CD4-positive, alpha-beta T cell treated with Interleukin-15 for 1 hour (primary cell): Measurements from ENCODE around the gene SOX5.
"Not testable (repeated sequence)": the region's sequence is repeated elsewhere in the genome, so short reads cannot be mapped to it uniquely, and the experiment has no call there.

Experiments
- DNase-seq: peaks from one replicate; pipeline ENCODE4 v3.0.0-alpha.2; 2020

The SOX5 gene

DNA sequence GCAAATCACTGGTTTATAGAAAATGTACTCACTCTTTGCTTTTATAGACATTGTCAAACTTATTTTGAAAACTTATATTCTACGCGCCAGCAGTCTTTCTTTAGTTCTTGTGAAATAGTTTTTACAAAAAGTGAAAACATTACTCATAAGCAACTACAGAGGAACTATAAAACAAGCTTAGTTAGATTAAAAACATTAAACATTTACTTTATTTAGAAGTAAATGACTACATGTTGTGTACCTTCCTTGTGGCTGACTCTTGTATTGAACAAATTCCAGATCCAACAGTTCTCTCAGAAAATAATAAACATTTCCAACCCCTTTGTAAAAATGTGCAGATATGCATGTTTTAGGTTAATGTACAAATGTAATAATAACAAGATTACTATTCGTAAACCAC lies 198.5 kb downstream of the SOX5 start:
- no peak for DNase-seq

DNA sequence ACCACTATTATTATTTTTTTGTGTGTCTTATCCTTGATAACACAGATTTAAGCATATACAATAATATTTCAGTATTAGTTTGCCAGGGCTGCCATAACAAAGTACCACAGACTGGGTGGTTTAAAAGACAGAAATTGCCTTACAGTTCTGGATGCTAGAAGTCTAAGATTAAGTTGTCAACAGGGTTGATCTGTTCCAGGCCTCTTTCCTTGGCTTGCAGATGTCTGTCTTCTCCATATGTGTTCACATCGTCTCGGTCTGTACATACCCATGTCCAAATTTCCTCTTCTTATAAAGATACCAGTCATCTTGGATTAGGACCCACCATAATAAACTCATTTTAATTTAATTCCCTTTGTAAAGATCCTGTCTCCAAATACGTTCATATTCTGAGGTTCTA lies 204.8 kb downstream of the SOX5 start:
- DNase-seq: no peak

DNA sequence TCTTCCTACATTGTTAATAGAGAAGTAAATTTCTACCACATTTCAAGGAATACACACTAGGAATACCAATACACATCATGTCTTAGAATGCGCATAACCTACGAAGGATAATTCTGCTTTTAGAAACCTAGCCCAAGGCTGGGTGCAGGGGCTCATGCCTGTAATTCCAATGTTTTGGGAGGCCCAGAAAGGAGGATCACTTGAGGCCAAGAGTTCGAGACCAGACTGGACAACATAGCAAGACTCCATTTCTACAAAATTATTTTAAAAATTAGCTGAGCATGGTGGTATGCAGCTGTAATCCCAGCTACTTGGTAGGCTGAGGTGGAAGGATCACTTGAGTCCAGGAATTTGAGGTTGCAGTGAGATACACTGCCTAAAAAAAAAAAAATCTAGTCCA lies 206.9 kb downstream of the SOX5 start:
- no peak for DNase-seq

DNA sequence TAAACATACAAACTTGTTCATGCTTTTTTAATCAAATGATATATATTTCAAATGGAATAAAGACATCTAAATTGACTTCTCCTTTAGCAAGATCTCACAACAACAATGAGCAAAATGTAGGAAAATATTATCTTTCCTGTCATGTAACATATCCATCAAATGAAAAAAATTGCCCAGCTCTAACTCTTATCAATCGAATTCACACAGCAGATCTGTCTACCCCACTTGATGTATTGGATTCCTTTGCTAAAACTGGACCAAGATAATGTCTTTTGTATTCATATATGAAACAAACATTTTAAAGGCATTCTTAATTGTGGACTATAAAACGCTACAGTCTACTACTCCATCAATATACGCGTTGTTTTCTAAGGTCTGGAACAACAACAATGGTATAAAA lies 218.0 kb downstream of the SOX5 start:
- DNase-seq: no peak

DNA sequence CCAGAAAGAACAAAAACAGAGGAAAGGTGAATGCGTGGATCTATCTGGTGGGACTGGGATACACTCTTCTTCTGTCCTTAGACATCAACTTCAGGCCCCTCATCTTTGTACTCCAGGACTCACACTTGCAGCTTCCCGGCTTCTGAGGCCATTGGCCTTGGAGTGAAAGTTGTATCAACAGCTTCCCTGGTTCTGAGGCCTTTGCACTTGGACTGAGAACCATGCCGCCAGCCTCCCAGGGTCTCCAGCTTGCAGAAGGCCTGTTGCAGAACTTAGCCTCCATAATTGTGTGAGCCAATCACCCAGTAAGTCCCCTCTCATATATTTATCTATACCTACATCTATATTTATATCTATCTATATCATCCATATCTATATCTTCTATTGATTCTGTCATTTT lies 218.4 kb downstream of the SOX5 start:
- no peak for DNase-seq

DNA sequence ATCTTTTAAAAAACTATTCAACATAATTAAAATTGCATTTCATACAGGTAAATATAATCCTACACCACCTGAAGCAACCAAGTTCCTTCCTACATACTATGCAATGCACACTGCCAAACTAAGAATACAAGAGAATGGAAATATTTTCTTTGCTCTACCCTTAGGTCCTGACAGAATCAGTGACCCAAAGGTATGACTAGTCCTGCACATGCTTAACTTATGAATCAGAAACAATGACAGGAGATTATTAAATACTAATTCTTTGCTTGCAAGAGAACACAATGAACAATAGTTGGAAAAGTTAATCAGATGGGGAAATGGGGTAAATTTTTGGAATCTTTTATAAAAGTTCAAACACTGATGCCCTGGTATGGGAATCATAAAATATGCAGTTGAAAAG lies 220.1 kb downstream of the SOX5 start:
- DNase-seq: no peak

DNA sequence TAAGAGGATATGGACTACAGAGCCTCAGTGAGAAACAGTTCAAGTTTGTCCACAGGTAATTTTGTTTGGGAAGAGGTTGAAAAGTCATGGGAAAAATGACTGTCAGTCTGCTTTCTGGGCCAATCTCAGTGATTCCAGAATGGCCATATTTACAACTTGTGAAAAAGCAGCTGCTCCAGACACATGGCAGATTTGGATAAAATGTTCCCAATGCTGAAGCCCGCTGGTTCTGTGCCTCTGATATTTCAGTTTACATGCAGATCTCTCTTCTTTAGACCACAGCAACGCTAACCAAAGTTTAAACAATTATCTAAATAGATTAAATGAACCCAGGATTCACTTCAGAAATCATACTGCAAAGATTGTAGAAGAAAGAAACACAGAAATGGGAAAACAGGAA lies 222.8 kb downstream of the SOX5 start:
- DNase-seq: no peak

DNA sequence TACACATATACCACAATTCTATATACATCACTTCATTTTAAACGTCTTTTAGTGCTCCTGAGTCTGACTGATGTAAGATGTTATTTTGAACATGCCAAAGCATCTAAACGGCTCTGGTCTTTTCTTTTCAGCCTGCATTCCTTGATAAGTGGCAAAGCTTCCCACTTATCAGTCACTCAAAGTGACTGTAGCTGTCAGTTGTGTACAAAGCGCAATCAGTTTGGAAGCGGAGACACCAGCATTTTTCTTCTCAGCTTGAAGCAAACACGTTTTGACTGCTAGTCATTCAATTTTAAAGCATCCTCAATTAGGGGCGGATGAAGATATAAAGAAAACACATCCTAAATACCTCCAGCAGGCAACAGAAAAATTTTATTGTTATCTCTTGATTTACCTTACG lies 226.8 kb downstream of the SOX5 start:
- DNase-seq: no peak

DNA sequence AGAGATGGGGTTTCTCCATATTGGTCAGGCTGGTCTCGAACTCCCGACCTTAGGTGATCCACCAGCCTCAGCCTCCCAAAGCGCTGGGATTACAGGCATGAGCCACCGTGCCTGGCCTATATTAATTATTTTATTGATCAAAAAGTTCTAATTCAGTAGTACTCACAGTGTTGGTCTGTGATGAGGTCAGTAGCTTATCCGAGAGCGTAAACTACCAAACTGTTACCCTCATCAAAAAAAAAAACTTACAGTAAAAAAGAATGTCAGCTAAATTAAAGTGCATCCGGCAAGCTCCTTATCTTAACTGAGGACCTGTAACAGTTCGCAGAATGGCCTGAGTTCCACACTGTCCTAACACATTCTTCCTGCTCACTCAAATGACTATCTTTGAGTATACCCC lies 228.2 kb downstream of the SOX5 start:
- DNase-seq: no peak

DNA sequence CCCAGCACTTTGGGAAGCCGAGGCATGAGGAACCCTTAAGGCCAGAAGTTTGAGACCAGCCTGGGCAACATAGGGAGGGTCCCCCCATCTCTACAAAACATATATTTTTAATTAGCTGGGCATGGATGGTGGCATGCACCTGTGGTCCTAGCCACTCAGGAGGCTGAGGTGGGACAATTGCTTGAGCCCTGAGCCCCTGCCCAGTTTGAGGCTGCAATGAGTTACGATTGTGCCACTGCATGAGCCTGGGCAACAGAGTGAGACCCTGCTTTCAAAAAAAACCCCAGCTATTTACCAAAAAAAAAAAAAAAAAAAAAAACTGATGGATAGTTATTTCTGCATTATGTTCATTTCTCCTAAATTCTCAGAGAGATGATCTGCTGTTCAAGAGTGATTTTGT lies 230.0 kb downstream of the SOX5 start:
- no peak for DNase-seq

DNA sequence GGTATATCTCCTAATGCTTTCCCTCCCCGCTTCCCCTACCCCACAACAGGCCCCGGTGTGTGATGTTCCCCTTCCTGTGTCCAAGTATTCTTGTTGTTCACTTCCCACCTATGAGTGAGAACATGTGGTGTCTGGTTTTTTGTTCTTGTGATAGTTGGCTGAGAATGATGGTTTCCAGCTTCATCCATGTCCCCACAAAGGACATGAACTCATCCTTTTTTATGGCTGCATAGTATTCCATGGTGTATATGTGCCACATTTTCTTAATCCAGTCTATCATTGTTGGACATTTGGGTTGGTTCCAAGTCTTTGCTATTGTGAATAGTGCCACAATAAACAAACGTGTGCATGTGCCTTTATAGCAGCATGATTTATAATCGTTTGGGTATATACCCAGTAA lies 239.1 kb downstream of the SOX5 start:
- not testable (repeated sequence) for DNase-seq

DNA sequence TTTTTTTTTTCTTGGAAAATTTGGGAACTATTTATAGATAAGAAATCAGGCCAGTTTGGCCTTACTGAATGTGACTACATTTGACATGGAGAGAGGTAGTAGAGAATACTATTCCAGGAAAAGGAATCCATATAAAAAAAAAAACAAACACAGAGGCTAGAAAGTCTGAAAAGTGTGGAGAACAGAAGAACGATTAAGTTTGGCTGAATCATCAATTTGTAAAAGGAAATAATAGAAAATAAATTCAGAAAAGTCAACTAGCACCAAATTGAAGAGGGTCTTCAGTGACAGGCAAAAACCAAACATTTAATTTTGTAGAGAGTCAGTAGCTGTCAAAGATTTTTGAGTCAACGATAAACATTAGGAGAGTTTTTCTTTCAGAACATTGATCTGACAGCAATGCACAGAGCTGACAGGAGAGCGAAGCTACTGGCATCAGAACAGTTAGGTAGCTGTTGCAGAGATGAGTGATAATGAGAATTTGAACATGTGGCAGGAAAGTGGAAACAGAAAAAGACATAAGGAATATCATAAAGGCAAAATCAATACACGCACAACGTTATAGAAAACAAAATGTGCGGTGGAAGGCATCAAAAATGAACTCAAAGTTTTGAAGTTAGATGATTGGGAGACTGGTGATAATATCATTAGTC lies 241.2 kb downstream of the SOX5 start:
- DNase-seq: no peak

DNA sequence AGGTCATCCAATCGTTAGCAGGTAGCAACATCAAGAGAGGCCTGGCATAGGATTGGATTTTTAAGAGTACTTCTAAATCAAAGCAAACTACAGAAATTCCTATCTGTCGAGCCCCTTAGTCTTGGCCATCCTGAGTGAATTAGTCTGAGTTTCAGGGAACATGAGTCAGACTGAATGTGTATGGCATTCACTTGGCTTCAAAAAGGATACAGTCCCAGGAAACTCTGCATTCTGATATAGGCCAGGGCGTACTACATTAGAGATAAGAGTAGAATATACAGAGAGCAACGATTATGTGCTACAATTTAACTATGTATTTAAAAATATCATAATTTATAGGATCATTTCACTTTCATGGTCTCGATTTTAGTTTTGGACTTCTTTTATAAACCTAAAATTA lies 242.2 kb downstream of the SOX5 start:
- no peak for DNase-seq

DNA sequence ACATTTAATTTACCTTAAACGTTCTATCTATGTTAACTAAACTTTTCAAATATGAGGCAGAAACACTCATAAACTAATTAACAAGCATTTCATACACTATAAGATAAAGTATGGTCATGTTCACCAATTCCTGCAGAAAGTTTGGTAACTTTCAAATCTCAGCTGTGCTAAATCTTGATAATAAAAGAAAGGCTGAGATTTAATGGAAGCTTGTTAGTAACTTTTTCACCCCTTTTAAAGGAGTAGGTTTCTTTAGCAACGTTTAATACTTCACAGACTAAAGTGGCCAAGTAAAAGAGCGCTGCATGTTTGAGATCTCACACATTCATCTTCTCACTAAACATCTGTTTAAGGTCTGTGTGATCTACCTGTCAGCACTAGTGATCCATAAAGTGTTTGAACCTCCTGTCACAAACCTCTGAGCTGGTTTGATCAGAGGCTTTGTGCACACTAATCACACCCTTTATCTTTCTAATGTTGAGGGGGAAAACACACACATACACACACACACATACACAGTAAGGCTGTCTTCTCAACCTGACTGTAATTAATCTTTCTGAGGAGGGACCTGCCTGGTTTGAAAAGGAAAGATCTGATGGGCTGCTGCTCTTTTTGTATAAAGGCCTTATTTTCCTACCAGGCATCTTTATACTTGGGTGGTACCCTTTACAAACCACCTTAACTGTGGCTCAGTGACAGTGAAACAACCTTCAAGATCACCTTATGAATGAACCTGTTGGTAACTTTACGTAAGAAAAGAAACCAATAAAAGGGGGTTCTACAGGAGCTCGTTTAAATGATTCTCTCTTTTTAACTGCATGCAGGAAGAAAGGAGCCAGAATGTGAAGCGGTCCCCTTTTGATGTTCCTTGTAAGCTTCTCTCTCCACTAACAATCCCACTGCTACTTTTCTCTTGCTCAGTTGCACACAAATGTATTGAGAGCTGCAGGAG lies 244.2 kb downstream of the SOX5 start:
- no peak for DNase-seq

DNA sequence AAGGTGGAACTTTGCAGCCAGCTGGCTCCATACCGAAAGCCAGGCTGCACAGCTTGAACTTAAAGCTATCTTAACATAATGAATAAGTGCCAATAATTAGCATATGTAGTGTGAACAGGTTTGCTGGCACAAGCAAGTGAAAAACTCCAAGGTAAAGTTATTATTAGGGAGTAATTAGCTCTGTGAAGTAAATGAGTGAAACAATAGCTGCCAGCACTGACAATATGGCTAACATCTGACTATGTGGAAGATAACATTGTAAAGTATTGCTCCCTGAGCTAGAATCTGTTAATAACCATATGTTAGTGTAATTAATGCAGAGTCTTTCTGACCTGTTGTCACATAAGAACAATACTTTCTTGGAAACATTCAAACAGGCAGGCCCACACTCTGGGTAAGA lies 246.4 kb downstream of the SOX5 start:
- DNase-seq: no peak

DNA sequence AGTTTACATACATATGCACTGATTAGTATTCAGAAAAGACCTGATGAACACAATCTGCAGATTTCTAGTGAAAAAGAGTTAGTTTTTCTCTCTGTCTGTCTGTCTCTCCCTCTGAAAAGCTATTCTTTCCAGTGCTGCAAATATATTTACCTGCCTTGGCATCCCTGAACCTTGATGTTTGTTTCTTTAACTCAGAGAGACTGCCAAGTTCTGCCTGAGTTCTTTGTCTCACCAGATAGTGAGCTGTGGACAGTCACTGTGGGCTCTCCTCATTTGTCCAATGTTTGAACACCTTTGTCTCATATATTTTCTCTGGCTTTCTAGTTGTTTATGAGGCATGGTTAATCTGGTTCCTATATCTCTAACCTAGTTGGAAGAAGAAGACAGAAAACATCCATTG lies 250.4 kb downstream of the SOX5 start:
- no peak for DNase-seq

DNA sequence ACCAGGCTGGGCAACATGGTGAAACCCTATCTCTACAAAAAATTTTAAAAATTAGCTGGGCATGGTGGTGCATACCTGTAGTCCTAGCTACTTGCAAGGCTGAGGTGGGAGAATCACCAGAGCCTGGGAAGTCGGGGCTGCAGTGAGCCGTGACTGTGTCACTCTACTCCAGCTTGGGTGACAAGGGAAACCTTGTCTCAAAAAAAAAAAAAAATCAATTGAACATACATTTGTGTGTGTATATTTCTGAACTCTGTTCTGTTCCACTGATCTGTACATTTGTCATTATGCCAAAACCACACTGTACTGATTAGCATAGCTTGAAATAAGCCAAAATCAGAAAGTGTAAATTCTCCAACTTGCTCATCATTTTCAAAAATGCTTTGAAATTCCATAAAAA lies 254.6 kb downstream of the SOX5 start:
- DNase-seq: no peak

DNA sequence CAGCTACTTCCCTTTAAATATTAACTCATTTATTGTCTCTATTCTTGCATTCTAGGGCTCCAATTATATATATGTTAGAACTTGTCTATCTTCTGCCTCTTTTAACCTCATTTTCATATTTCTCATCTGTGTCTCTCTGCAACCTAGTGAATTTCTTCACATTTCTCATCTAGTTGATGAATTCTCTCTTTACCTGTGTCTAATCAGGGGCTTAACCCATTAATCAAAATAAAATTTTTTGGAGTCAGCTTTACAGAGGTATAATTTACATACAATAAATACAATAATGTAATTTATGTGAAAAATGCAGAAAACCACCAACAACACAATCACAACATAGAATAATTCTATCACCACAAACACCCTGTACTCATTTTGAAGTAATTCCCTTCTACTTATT lies 255.2 kb downstream of the SOX5 start:
- no peak for DNase-seq

DNA sequence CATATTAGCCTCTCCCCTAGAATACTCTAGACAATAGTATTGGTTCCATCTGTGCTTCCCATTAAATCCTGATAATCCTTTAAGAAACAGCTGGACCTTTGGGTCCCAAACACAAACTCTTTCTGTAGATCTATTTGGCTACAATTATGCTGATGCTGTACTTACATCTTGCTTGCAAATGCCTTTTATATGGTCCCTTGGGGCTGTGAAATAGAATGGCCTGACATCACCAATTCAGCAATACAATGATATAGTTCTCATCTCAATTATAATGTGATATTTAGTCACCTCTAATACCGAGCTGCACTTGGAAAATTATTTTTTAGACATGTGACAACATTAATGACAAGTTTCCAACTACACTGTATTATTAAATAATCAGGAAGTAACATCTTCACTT lies 261.5 kb downstream of the SOX5 start:
- no peak for DNase-seq

DNA sequence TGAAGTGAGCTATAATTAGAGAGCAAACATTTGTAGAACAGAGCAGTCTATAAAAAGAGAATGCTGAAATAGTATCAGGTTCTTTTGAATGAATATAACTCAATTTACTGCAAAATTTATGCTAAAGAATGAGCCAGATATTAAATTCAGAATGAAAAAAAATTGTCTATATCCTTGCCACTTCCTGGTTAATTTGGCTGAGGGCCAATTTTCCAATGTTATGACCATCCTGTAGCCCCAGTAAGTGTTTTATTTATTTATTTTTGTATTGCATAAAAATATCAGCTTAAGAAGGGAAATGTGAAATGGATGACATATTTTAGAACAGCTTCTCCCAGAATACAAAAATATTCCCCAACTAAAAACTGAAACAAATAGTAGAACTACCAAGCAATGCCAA lies 263.4 kb downstream of the SOX5 start:
- no peak for DNase-seq

DNA sequence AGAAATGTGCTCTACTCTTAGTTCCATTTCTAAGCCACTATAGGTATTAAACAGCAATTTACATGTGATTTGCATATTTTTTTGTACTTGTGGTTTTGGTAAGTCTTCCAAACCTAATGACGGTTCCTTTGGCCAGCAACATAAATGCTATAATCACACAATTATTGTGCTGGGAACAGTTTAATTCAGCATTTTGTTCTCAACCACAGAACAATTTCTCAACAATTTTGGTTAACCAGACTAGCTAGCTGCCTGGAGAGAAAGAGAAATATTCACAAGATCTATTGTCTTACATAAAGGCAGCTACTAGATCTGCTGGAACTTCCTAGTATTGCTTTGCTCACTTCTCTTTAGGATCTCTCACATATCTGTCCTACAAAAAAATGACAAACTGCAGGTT lies 265.3 kb downstream of the SOX5 start:
- DNase-seq: no peak

DNA sequence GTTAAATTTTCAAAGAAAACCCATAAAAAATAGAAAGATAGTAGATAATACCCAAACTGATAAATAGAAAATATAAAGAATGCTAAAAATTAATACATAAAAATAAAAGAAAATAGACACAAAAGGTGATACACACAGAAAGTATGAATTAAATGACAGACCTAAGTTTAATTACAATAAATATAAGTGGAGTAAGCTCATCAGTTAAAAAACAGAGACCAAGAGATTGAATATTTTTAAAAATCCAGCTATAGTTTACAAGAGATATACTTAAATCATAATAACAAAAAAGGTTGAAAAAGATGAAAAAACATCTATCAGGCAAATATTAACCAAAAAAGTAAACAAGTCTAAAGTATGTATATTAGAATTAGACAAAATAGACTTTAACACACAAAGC lies 268.2 kb downstream of the SOX5 start:
- DNase-seq: no peak

DNA sequence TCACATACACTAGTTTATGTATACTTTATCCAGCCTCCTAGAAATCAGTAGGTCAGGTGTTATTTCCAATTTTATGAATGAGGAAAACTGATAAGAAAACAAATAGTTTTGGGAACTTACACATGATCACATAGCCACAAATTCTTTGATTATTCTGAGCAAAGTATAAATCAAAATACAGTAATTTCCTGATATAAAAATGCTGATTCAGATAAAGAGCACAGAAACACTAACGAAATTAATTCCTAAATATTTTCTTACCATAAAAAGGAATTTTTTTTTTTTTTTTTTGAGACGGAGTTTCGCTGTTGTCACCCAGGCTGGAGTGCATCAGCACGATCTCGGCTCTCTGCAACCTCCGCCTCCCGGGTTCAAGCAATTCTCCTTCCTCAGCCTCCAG lies 275.4 kb downstream of the SOX5 start:
- DNase-seq: no peak

DNA sequence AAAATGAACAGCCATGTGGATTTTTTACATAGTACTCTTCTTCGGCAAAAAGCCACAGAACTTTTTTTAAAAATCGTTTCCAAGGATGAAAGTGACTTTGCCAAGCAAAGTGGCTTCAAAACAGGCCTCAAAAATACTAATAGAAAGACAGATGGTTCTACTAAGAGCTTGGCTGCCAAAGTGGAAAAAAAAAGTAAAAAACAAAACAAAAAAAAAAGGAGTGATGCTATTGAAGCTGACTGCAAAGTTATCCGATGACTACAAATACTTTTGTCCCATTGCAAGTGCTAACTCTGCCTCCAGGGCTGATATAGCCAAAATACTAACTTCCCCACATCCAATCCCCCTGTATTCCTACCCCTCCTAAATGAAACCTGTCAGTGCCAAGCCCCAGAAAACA lies 277.6 kb downstream of the SOX5 start:
- no peak for DNase-seq

DNA sequence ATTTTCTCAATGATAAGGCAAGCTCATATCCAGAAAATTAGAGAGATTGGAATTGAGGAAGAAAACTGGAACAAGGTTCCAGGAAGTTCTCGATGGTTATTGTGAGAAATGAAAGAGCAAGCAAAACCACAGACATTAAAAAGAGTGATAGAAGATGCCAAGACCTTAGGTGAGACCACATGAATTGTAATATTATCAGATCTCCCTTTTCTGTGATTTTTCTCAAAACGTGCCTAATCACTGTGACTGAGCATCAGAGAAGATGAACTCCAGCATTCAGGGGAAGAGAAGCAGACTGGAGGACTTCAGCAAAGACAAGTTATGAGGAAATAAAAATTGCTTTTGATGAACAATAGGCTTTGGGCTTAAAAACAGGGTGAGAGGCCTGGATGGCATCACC lies 278.8 kb downstream of the SOX5 start:
- DNase-seq: no peak
